CD4-positive, alpha-beta T cell treated with Interleukin-6 for 4 hours (primary cell): ENCODE results near the gene KRT4.

Source experiments
- DNase-seq: peaks from one replicate; pipeline ENCODE4 v3.0.0-alpha.2; 2020; ENCODE audit warnings: mixed read lengths

Gene KRT4

DNA sequence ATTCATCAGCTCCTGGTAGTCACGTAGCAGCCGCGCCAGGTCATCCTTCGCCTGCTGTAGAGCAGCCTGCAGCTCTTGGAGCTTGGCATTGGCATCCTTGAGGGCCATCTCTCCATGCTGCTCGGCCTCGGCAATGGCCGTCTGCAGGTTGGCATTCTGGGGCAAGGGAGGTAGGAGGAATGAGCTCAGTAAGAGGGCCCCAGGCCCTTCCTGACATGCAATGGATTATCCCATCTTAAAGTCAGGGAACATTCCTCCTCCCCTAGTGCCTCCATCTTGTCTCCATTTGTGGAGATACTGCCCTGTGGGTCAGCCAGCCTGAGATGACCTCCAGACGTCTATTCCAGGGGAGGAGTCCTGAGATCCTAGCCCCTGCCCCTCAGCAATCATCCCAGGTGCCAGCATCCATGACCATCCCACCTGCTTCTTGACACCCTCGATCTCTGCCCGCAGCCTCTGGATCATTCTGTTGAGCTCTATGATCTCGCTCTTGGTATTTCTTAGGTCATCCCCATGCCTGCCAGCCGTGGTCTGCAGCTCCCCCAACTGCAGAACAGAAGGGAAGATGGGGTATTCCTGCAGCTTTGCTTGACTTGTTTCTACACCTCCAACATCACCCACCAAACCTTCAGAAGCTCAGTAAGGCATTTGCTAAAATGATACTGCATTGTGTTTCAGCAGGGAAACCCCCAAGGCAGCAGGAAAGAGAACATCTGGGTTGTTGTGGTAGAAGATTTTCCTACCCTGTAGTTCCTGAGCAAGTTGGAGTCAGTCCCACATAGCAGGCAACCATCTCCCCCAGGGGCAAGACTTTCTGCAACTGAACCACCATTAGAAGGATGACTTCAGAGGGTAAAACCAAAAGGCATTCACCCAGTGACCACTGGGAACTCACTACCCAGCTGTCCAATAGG, 22.4 kb downstream of the KRT4 start:
- no peak for DNase-seq

GRCh38 chr12:52790427-52791270, 23.3 kb downstream of the KRT4 start:
- no peak for DNase-seq

GRCh38 chr12:52789637-52790426, 24.1 kb downstream of the KRT4 start:
- peak; percentile 6 for DNase-seq

DNA sequence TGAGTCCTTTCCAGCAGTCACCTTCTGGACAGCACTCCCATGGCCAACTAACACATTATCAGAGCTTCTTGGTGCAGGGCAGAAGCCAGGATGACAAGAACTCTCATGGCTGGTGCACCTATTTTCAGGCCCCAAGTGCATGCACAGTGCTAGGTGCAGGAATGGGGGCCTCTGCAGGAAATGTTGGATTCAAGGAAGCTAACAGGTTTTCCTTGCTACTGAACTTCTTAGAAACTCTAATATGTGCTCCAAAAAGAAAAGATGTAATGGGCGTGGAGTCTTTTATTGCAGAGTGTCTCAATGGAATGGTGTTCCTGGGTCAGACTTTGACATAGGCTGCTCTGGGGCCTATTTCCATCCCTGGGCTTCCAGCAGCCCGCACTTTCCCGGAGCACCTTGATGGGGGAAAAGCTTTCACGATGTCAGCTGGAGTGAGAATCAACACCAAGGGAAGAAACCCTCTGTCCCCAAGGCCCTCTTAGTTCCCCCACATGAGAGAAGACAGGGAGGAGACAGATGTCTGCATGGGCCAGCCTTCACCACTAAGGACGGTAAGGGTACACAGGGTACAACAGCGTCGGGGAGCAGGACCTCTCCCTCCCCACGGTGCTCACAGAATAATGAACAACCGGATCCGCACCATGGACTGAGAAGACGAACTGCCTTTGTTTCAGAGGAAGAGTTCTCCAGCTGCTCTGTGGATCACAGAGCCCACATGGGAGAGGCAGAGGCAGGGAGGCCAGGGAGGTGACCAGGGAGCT, 24.9 kb downstream of the KRT4 start:
- no peak for DNase-seq

GRCh38 chr12:52788192-52788875, 25.6 kb downstream of the KRT4 start:
- DNase-seq, result no peak

DNA sequence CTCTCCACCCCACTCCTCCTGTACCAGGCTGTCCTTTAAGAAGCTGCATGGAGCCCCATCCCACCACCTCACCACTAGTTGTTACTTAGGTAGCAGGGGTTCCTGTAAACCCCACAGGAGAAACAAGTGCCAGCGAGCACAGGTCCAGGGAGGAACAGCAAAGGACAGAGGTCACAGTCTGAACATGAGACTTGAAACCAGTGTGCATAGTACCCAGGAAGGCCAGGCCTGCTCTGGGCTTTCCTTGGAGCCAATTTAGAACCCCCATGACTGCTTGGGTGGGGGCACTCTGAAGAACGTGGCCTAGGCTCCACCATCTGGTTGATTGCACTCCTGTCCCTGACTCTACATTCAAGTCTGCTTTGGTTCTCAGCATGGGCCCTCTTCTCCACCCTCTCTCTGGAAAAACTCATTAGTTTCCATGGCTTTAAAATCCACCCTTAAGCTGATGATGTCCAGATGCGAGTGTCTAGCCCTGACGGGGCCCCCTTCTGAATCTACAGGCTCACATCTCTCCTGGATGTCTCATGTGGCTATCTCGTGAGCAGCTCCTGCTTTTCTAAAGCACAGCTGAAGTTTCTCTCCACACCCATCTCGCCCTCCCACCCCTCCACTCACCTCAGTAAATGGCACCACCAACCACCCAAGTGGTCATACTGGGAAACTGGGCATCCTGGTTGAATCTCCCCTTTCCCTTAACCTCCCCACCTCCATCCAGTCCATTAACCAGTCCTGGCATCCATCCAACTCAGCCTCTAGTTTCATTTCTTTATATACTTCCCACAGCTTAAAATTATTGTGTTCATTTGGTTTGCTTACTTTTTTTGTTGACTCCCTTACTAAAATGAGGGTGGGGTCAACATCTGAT, 26.4 kb downstream of the KRT4 start:
- DNase-seq, result no peak

DNA sequence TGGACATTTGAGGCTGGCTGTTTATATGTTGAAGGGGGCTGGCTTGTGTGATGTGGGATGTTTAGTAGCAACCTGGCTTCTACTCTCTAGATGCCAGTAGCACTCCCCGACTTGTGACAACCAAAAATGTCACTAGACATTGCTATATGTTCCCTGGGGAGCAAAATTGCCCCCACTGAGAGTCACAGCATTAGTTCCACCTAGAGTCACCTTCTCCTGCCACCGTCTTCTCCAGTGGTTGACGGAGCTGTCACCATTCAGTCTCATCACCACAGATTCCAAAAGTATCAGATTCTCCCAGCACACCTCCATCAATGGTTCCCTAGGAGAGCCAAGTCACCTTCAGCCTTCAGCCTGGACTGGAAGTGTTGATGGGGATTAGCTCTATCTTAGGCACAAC, 29.0 kb downstream of the KRT4 start:
- no peak for DNase-seq

GRCh38 chr12:52783563-52784316, 30.2 kb downstream of the KRT4 start:
- no peak for DNase-seq

GRCh38 chr12:52782502-52782901, 31.4 kb downstream of the KRT4 start:
- DNase-seq, result no peak

- no peak for DNase-seq
These were observed 32.4 kb downstream of the KRT4 start for GRCh38 chr12:52781399-52782082.

DNA sequence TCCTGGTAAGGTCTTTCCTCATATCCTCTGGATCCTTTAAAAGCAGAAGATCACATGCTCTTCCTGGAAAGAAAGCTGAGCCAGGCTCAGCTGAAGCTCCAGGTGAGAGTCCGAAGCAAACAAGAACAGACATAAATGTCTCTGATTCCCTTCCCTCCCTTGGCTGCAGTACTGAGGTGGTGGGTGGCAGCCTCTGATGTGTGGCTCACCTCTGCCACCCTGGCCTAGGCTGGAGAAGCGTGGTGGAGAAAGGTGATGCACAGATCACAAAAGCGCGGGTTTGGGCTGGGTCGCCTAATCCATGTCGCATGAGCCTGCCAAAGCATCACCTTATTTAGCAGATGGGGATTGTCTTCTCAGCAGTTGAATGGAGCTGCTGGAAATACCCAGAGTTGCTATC, 34.0 kb downstream of the KRT4 start:
- DNase-seq, result no peak

- no peak for DNase-seq
These were observed 35.1 kb downstream of the KRT4 start for GRCh38 chr12:52778833-52779232.

GRCh38 chr12:52777566-52777965, 36.4 kb downstream of the KRT4 start:
- DNase-seq, result no peak

- DNase-seq, result no peak
These were observed 37.0 kb downstream of the KRT4 start, which contains the start of gene KRT76 for GRCh38 chr12:52776913-52777395. Gene KRT76, minus strand, starts transcription at chr12:52777345. Its CDS starts 54 bp downstream, at chr12:52777291.

DNA sequence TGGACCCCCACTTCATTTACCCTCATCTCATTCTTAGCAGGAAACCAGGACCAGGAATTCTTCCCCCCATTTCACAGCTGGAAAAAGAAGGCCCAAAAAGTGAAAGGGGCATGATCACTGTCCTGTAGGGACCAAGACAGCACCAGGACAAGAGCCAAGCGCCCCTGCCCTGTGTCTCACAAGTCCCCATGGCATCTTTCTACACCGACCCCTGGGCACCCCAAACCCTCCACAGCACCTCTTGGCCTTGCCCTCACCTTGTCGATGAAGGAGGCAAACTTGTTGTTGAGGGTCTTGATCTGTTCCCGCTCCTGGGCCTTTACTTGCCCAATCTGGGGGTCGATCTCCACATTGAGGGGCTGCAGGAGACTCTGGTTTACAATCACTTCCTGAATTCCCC, 37.5 kb downstream of the KRT4 start:
- no peak for DNase-seq

GRCh38 chr12:52774629-52775250, 39.2 kb downstream of the KRT4 start:
- no peak for DNase-seq

GRCh38 chr12:52772772-52773171, 41.1 kb downstream of the KRT4 start:
- DNase-seq, result no peak

GRCh38 chr12:52772188-52772587, 41.7 kb downstream of the KRT4 start:
- no peak for DNase-seq
